ENCODE data around the gene NPAS1. TPM values are rescaled to one million over a fixed set of nuclear protein-coding genes. Genes with fewer than 3 reads are reported as not detected.

The NPAS1 gene
- total and polyA plus RNA-seq, 2 of the 13 experiments (the other 11 are each of a cell fraction or from before 2014, with no cell fraction given) = 0.35 to 2.9 TPM

- TF ChIP-seq ZBED4 (CRISPR knock-in tag; IDR thresholded peaks at IDR 0.05; ENCODE audit: borderline replicate concordance) (no peak), NFATC3 (CRISPR knock-in tag; IDR thresholded peaks at IDR 0.05) (no peak), MLX (CRISPR knock-in tag; IDR thresholded peaks at IDR 0.05) (no peak), ZNF841 (CRISPR knock-in tag; IDR thresholded peaks at IDR 0.05; ENCODE audit: borderline replicate concordance) (no peak), FOSL1 (CRISPR knock-in tag; IDR thresholded peaks at IDR 0.05; ENCODE audit: borderline replicate concordance) (no peak), ATAD3A (CRISPR knock-in tag; IDR thresholded peaks at IDR 0.05) (no peak), CREM (IDR thresholded peaks at IDR 0.05) (no peak), CREM (CRISPR knock-in tag; IDR thresholded peaks at IDR 0.05) (no peak), FOSL2 (CRISPR knock-in tag; IDR thresholded peaks at IDR 0.05) (peak; percentile 52), KMT2A (CRISPR knock-in tag; IDR thresholded peaks at IDR 0.05) (no peak), ZNF235 (CRISPR knock-in tag; IDR thresholded peaks at IDR 0.05; ENCODE audit: borderline replicate concordance) (no peak), ZNF350 (CRISPR knock-in tag; IDR thresholded peaks at IDR 0.05; ENCODE audit: borderline replicate concordance, low read depth) (no peak), PHF5A (CRISPR knock-in tag; IDR thresholded peaks at IDR 0.05; ENCODE audit: low read depth, unreplicated experiment) (no peak), MYC (CRISPR knock-in tag; IDR thresholded peaks at IDR 0.05; ENCODE audit: borderline replicate concordance) (0 out of 2 replicates have a peak, but pooled peaks have one; percentile 31), BCL6 (CRISPR knock-in tag; IDR thresholded peaks at IDR 0.05) (no peak), HOXA3 (CRISPR knock-in tag; IDR thresholded peaks at IDR 0.05) (0 out of 2 replicates have a peak, but pooled peaks have one; percentile 11), ZNF33B (CRISPR knock-in tag; IDR thresholded peaks at IDR 0.05) (no peak), ZSCAN30 (CRISPR knock-in tag; IDR thresholded peaks at IDR 0.05) (no peak), KLF6 (CRISPR knock-in tag; IDR thresholded peaks at IDR 0.05) (no peak), ZNF17 (CRISPR knock-in tag; IDR thresholded peaks at IDR 0.05) (no peak), GATAD2A (CRISPR knock-in tag; IDR thresholded peaks at IDR 0.05) (0 out of 2 replicates have a peak, but pooled peaks have one; percentile 30), ZNF510 (CRISPR knock-in tag; IDR thresholded peaks at IDR 0.05; ENCODE audit: low read depth) (no peak), POGK (CRISPR knock-in tag; conservative IDR thresholded peaks at IDR 0.05) (0 out of 2 replicates have a peak, but pooled peaks have one; percentile 26)
These were observed 33.9 kb upstream of the NPAS1 start (continued) for GRCh38 chr19:46985542-46986415.
